ENCODE measurements around the gene PLAGL2.
"Not testable (repeated sequence)": the region's sequence is repeated elsewhere in the genome, so short reads cannot be mapped to it uniquely, and the experiment has no call there.

Gene PLAGL2

DNA sequence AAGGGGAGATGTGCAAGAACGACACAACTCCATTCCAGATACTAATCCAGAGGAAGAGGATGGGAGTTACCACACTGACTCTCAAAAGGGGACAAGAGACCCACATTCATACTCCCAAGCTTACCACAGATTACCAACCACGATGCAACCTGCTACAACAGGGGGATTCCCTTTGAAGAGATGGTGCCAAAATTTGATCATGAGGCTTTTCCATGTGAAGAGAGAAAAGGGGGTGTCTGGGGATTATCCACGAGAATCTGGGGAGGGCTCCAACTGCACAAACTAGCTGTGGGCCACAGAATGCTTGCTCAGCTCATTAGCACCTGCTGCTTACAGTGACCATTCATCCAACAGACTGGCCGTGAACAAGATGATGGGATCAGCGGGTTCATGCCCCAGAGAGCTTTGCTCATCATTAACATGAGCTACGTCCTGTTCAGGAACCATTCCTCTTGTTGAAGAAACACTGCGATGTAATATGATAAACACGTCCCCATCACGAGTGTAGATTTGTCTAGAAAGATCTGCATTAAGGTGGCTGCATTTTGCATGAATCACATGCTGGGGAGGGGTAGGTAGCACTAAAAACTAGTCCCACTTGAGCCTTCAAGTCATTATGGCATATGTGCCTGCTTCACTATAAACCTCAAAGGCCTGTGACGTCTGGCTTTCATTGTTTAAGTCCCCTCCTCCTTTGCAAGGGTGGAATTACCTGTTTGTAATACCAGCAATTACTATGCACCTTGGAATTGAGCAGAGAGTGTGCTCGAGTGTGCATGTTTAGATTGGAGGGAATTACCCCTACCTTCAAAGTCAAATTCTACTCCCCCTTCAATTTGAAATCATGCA, 4.0 kb downstream of the PLAGL2 start:
- no peak for DNase-seq

- no peak for DNase-seq
These were observed 5.6 kb downstream of the PLAGL2 start for GRCh38 chr20:32201977-32202363.

- DNase-seq: no peak
These were observed 6.1 kb downstream of the PLAGL2 start for GRCh38 chr20:32201296-32201976.

- no peak for DNase-seq
These were observed 8.5 kb downstream of the PLAGL2 start for GRCh38 chr20:32199006-32199405.

GRCh38 chr20:32197136-32197535, 10.4 kb downstream of the PLAGL2 start:
- DNase-seq: not testable (repeated sequence)

DNA sequence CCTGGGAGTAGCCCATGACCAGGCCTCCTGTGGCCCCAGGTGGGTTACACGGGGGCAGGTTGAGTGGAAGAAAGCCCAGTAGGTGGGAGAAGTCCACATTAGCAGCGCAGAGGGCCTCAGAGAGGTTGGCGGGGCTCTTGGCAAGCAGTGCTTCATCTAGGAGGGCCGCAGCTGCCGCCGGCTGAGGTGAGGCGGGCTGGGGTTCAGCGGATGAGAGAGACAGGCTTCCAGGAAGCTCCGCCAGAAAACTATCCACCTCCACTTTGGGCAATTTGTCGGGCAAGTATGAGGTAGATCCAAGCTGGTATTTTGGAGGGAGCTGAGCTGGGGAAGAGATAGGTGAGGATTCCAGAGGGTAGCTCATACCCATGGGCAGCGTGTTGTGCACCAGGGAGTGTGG, 10.9 kb downstream of the PLAGL2 start:
- not testable (repeated sequence) for DNase-seq

DNA sequence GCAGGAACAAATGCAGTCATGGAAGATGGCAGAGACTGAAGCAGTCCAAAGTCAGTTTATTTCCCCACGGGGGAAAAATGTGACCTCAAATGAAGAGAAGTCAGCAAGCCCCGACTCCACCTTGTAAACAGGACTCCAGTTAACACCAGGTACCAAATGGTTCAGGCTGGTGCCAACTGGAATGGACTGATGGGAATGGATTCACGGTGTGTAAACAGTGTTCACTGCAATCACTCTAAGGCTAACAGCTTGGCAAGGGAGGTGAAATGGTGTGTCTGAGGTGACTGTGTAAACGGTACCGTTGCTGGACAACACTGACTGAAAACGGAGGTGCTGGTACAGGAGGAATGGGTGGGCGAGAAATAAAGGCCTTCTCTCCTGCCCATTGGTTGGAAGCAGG, 12.0 kb downstream of the PLAGL2 start:
- no peak for DNase-seq

DNA sequence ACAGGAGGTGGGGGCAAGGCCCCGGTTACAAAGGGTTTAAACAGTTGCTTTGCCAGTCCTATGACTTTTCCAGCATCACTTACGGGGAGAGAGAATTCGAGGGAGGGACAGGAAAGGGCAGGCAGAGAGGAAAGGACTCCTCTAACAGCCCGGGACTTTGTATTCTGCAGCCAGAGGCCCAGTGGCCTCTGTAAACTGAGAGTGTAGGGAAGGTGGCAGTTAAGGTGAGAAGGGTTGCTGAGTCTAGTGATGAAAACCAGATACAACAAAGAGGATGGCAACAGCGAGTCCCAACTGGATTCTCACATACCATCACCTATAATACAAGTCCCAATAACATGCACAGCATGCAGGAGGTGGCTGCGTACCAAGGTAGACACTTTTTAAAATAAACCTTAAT, 13.5 kb downstream of the PLAGL2 start:
- DNase-seq: no peak

GRCh38 chr20:32193336-32193735, 14.2 kb downstream of the PLAGL2 start:
- not testable (repeated sequence) for DNase-seq

- no peak for DNase-seq
These were observed 14.8 kb downstream of the PLAGL2 start for GRCh38 chr20:32192698-32193097.

- DNase-seq: no peak
These were observed 15.7 kb downstream of the PLAGL2 start for GRCh38 chr20:32191873-32192272.

DNA sequence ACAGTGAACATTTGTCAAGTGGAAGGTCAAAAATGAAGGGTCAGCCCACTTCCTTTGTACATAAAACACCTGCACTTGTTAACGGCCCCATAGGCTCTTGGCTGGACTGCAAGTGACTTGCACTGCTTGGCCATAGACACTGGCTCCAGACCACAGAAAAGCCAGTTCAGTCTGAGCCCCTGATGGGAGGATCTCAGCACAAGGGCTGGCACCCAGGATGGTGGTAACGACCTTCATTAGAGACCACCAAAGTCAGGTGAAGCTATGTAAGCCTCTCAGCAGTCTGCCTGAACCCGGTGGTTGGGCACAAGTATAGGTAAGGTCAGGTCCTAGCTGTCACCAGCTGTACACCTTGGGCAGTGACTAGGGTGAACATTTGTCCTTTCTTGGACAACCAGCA, 16.1 kb downstream of the PLAGL2 start:
- no peak for DNase-seq

- no peak for DNase-seq
These were observed 16.7 kb downstream of the PLAGL2 start for GRCh38 chr20:32190616-32191415.

GRCh38 chr20:32189691-32190615, 17.6 kb downstream of the PLAGL2 start:
- no peak for DNase-seq

GRCh38 chr20:32189123-32189410, 18.5 kb downstream of the PLAGL2 start:
- no peak for DNase-seq

- no peak for DNase-seq
These were observed 19.0 kb downstream of the PLAGL2 start for GRCh38 chr20:32188376-32189122.

DNA sequence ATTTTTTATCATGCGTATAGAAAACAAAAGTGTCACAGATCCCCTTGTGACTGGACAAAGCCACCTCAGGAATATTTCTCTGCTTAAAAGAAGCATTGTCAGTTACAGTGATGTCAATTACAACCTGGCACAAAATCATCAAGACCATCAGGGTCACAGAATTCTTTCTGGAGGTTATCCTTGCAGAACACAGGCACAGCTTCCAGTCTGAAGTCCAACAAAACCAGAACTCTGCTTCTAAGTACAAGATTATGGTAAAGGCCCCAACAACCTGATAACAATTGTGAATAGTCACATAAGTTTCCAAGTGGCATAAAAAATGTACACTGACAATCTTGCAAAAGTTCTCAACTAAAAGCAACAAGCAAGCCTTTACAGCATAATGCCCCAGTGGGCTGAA, 21.0 kb downstream of the PLAGL2 start:
- no peak for DNase-seq

DNA sequence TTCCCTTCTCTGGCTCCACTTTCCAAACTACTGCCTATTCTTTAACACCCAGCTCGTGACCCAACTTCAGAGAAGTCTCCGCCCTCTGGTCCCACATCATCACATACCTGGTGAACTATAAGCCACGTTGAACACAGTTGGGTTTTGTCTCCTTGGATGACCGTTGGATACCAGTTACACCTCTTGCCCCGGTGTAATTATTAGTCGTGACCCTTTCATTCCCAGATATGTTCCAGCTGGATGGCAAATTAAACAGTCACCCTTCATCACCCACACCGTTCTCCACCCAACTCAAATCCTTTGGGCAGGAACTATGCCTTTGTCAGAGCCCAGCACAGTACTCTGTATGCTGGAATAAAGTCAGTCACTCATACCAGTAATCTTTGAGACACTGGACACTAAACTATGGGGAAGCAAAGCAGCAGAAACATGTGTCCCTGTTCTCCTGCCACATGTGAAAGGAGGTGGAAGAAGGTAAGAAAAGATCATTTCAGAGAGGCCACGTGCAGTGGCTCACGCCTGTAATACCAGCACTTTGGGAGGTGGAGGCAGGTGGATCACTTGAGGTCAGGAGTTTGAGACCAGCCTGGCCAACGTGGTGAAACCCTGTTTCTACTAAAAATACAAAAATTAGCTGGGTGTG, 22.5 kb downstream of the PLAGL2 start:
- DNase-seq: no peak

- no peak for DNase-seq
These were observed 23.5 kb downstream of the PLAGL2 start for GRCh38 chr20:32183947-32184635.

DNA sequence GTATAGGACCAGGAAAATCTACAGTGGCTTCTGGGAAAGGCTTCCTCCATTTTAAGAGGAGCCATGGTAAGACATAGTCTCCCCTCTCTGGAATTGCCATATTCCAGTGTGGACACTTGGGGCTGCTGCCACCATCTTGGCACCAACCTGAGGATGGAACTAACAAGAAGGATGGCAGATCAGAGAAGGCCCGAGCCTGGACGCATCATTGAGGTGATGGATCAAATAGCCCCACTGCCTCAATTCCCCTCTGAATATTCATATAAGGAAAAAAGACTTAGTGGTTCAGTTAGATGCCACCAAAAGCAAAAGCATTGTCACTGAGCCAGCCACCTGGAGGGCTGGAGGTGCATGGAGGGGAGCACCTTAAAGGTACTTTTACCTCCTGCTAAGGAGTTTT, 25.9 kb downstream of the PLAGL2 start:
- DNase-seq: no peak

DNA sequence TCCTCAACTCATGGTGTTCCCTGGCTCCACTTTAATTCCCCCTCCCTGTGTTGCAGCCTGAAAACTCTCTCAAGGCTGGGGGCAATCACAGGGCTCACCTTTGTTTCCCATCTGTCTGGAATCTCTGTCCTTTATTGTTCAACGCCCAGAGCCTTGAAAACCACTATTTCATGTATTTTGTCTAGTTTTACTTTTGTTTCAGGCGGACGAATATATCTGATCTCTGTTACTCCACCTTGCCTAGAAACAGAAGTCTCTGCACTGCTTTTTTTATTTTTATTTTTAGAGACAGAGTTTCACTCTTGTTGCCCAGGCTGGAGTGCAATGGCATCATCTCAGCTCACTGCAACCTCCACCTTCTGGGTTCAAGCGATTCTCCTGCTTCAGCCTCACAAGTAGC, 27.6 kb downstream of the PLAGL2 start:
- no peak for DNase-seq

All from hematopoietic multipotent progenitor cell treated with erythropoietin and hydrocortisone succinate and interleukin-3 and kit ligand, for 8 days (in vitro differentiated cells).